GM18526 (cell line): ENCODE measurements around the gene ANKRD33B.

Source experiments
- POLR2A ChIP-seq: IDR thresholded peaks from 3 replicates; pipeline ENCODE4 v1.6.1; 2011; ENCODE audit not compliant: insufficient read length; ENCODE audit errors: extremely low read depth

The ANKRD33B gene

GRCh38 chr5:10580531-10581423 is 16.9 kb downstream of the ANKRD33B start:
- no peak for TF ChIP-seq POLR2A

DNA sequence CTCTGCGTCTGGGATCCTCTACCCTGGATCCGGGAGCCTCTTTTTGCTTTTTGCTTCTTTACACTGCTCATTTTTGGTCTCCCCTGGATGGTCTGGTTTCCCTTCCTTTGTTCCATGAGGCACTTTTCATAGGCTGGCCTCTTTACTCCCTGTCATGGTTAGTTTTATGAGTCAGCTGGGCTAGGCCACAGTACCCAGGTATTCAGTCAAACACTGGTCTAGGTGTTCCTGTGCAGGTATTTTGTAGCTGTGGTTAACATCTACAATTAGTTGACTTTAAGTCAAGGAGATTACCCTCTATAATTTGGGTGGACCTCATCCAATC is 17.5 kb downstream of the ANKRD33B start:
- no peak for TF ChIP-seq POLR2A

GRCh38 chr5:10581867-10582511 is 18.1 kb downstream of the ANKRD33B start:
- no peak for TF ChIP-seq POLR2A

DNA sequence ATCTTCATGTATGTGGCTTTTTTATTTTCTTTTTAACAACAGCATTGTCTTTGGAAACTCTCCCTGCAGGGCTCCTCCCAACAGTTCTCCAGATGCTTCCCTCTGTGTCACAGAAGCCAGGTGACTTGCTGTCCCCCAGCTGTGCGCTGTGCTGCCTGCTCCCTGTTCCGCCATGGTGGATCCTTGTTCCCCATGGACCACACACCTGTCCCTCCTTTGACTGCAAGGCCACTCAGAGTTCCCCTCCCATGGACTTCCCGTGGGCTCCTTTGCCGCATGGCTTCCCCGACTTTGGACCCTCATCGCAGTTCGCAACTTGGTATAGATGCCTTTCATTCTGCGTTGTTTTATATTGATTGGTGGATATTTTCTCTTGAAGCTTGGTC is 18.6 kb downstream of the ANKRD33B start:
- TF ChIP-seq POLR2A, result no peak

DNA sequence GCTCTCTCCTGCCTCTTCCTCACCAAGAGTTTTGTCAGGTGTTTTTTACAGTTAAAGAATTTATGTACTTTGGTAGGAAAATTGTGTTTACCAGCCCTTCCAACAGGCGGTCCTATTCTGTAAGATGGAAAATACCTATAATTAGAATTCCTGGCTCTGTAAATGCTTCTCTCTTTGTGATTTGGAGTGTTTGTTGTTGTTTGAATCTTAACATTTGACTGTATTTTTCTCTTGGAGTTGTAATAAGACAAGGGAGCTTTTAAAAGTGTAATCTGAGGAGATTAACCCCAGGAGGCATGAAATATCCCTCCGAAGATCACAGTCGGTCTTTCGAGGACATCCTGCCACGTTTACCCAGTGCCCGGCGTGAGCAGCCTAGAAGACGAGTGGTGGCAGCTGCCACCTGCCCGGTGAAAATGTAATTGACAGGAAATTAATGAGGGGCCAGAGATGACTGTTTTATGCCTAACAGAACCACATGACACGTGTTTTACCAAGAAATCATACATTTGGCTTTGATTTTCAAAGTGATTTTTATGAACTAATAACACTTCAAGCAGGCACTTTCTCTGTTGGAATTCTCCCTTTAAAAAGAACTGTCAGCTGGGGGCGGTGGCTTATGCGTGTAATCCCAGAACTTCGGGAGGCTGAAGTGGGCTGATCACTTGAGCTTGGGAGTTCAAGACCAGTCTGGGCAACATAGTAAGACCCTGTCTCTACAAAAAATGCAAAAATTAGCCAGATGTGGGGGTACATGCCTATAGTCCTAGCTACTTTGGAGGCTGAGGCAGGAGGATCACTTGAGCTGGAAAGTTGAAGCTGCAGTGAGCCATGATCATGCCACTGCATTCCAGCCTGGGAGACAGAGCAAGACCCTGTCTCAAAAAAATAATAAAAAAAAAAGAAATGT is 20.0 kb downstream of the ANKRD33B start:
- TF ChIP-seq POLR2A, result no peak

DNA sequence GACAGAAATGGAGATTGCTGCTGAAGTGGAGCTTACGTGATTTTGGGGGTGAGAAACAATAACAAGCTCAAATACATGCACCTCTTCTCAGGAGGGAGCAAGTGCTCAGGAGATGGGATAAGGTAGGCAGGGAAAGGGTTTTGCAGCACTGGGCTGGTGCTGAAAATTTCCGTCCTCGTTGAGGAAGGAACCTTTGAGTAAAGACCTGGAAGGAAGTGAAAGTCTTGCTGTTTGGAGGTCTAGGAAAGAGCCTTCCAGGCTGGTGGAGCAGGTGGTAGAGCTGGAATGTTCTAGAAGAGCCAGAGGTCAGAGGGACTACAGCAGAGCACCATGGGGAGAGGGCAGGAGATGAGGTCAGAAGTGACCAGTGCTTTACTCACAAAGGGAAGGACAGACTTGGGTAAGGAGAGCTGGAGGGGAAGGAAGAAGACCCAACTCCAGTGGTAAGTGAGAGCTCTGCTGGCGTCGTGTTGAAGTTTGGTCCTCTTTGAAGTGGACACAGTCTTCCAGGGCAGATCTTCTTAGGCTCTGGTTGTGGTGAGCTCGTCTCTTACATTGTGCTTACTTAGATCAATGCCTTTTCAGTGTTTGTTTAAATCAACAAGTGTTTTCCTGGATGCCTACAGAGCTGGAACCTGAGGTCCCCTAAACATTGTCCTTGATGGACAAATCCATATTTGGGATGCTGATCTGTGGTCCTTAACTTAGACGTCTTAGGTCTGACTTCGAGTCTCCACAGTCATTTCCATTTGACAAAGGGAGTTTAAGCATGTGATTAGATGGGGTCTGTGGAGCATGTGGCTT is 21.0 kb downstream of the ANKRD33B start:
- no peak for TF ChIP-seq POLR2A

GRCh38 chr5:10585518-10585915 is 21.6 kb downstream of the ANKRD33B start:
- no peak for TF ChIP-seq POLR2A

DNA sequence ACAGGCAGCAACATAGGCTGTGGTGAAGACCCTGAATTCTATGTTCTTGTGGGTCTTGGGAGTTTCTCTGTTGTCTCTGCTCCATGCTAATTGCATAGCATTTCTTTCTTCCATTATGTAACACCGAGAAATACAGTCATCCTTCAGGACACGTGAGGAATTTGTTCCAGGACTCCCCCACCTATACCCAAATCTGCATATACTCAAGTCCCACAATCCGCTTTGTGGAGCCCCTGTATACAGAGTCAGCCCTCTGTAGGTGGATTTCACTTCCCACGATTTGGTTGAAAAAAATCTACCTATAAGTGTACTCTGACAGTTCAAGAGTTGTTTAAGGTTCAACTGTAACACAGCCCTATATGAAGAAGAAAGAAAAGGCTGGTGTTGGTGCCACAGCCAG is 22.1 kb downstream of the ANKRD33B start:
- TF ChIP-seq POLR2A, result no peak

GRCh38 chr5:10586555-10586954 is 22.7 kb downstream of the ANKRD33B start:
- no peak for TF ChIP-seq POLR2A

DNA sequence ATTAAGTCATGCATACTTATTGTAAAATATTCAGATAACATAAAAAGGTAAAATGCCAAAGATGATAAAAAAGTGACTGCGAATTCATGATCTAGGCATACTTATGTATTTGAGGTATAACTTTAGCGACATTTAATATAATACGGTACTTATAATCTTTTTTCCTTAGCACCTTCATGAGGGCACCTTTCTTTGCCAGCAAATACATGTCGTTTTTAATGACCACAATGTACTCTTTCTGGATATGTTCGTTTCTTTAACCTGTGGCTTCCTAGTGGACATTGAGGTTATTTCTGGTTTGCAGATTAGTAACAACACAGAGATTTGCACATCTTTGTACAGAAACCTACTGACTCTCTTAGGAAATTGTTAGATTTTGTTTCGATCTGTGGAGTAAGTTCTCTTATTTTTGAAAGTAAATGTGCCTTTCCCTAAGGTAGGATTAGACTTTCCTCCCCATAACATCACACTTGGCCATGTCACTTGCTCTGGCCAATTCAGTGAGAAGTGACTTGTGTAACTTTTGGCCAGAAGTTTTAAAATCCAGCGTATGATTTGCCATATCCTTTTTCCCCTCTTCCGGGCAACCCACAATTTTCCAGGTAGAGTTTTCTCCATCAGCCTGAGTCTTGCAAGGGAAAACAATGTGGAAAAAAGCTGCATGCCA is 24.4 kb downstream of the ANKRD33B start:
- no peak for TF ChIP-seq POLR2A

GRCh38 chr5:10588779-10589447 is 25.0 kb downstream of the ANKRD33B start:
- no peak for TF ChIP-seq POLR2A

- no peak for TF ChIP-seq POLR2A
These were observed 26.5 kb downstream of the ANKRD33B start for GRCh38 chr5:10590226-10590999.

DNA sequence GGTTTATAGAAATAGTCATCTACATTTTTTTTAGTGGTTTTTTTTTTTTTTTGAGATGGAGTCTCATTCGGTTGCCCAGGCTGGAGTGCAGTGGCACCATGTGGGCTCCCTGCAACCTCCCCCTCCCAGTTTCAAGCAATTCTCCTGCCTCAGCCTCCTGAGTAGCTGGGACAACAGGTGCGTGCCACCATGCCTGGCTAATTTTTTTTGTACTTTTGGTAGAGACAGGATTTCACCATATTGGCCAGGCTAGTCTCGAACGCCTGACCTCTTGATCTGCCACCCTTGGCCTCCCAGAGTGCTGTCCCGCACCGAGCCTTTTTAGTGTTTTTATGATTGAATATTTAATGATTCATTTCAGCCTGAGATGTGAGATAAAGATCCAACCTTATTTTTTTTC is 27.3 kb downstream of the ANKRD33B start:
- no peak for TF ChIP-seq POLR2A

DNA sequence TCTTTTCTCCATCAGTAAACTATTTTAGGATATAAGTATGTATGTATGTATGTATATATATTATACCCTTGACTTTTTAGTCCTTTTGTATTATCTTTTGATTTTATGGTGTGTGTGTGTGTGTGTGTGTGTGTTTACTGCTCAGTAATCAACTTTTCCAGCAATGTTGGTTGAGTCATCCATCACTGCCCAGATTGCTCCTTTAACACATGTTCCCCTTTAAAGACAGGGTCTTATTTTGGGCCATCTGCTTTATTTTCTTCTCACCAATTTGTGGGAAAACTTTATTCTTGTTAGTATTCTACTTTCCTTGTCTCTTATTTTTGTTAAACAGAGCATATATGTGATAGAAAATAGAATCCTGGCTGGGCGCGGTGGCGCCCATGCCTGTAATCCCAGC is 28.1 kb downstream of the ANKRD33B start:
- TF ChIP-seq POLR2A, result no peak

GRCh38 chr5:10592601-10593000 is 28.7 kb downstream of the ANKRD33B start:
- TF ChIP-seq POLR2A, result no peak
